ENCODE measurements around the gene RNLS.

RNLS gene

GRCh38 chr10:88418871-88419270 is 164.2 kb downstream of the RNLS start:
- ATAC-seq, result no peak
- TF ChIP-seq ZNF8 (CRISPR knock-in tag; IDR thresholded peaks at IDR 0.05) (no peak), ZFP30 (CRISPR knock-in tag; IDR thresholded peaks at IDR 0.05) (no peak), PATZ1 (CRISPR knock-in tag; IDR thresholded peaks at IDR 0.05; ENCODE audit: borderline replicate concordance) (no peak), CSDC2 (CRISPR knock-in tag; IDR thresholded peaks at IDR 0.05) (no peak), CREB5 (CRISPR knock-in tag; IDR thresholded peaks at IDR 0.05; ENCODE audit: low read depth) (no peak), BACH2 (CRISPR knock-in tag; IDR thresholded peaks at IDR 0.05; ENCODE audit: borderline replicate concordance) (no peak), GLIS3 (CRISPR knock-in tag; IDR thresholded peaks at IDR 0.05) (no peak), CSRNP3 (CRISPR knock-in tag; IDR thresholded peaks at IDR 0.05) (no peak), SNAI2 (CRISPR knock-in tag; IDR thresholded peaks at IDR 0.05) (no peak), ZNF70 (CRISPR knock-in tag; IDR thresholded peaks at IDR 0.05) (no peak), PPARA (CRISPR knock-in tag; IDR thresholded peaks at IDR 0.05; ENCODE audit: borderline replicate concordance) (no peak), TCF4 (CRISPR knock-in tag; IDR thresholded peaks at IDR 0.05; ENCODE audit: borderline replicate concordance) (no peak)

DNA sequence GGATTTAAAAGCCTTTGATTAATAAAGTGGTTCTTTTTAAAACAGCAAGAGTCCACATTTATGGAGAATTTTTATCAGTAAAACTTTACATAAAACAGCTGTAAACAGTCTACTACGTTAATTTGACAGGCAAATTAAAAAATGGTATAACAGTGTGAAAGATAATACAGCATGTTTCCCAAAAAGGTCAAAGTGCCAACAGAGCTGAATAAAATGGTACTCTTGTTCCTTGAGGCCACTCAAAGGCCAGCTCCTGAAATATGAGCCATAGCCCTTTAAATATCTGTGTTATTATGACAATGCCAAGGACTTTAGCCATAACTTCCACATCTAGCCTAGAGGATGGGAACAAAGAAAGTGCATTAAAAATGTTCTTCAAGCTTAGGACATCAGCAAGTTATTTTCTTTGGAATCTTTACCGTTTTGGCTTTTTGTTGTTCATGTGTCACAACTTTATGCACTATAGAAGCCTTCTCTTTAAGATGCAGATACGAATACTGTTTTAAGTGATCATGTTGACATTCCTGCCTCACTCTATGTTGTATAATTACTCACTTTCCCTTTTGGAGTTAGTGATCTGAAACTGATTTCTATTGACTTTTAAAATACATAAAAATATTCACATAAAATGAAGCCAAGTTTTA is 165.6 kb downstream of the RNLS start:
- TF ChIP-seq OSR1 (CRISPR knock-in tag; IDR thresholded peaks at IDR 0.05) (no peak), CSRNP3 (CRISPR knock-in tag; IDR thresholded peaks at IDR 0.05) (no peak), ZNF70 (CRISPR knock-in tag; IDR thresholded peaks at IDR 0.05) (no peak), ZNF8 (CRISPR knock-in tag; IDR thresholded peaks at IDR 0.05) (no peak), TOX (CRISPR knock-in tag; IDR thresholded peaks at IDR 0.05; ENCODE audit: borderline replicate concordance) (no peak), PPARA (CRISPR knock-in tag; IDR thresholded peaks at IDR 0.05; ENCODE audit: borderline replicate concordance) (no peak), ZNF565 (CRISPR knock-in tag; conservative IDR thresholded peaks at IDR 0.05; ENCODE audit: low read depth) (no peak), ZFP3 (CRISPR knock-in tag; IDR thresholded peaks at IDR 0.05) (no peak), BACH2 (CRISPR knock-in tag; IDR thresholded peaks at IDR 0.05; ENCODE audit: borderline replicate concordance) (no peak), CSDC2 (CRISPR knock-in tag; IDR thresholded peaks at IDR 0.05) (no peak), PATZ1 (CRISPR knock-in tag; IDR thresholded peaks at IDR 0.05; ENCODE audit: borderline replicate concordance) (no peak), GLIS3 (CRISPR knock-in tag; IDR thresholded peaks at IDR 0.05) (no peak), ARNTL (CRISPR knock-in tag; IDR thresholded peaks at IDR 0.05; ENCODE audit: borderline replicate concordance, low read depth) (no peak), SNAI2 (CRISPR knock-in tag; IDR thresholded peaks at IDR 0.05) (no peak), POU6F1 (CRISPR knock-in tag; IDR thresholded peaks at IDR 0.05; ENCODE audit: borderline replicate concordance, low read depth) (no peak), RARB (CRISPR knock-in tag; IDR thresholded peaks at IDR 0.05) (no peak), ZC3H10 (CRISPR knock-in tag; IDR thresholded peaks at IDR 0.05) (no peak), CREB5 (CRISPR knock-in tag; IDR thresholded peaks at IDR 0.05; ENCODE audit: low read depth) (no peak), TCF4 (CRISPR knock-in tag; IDR thresholded peaks at IDR 0.05; ENCODE audit: borderline replicate concordance) (no peak)
- TF ChIP-seq, protein P1, sequence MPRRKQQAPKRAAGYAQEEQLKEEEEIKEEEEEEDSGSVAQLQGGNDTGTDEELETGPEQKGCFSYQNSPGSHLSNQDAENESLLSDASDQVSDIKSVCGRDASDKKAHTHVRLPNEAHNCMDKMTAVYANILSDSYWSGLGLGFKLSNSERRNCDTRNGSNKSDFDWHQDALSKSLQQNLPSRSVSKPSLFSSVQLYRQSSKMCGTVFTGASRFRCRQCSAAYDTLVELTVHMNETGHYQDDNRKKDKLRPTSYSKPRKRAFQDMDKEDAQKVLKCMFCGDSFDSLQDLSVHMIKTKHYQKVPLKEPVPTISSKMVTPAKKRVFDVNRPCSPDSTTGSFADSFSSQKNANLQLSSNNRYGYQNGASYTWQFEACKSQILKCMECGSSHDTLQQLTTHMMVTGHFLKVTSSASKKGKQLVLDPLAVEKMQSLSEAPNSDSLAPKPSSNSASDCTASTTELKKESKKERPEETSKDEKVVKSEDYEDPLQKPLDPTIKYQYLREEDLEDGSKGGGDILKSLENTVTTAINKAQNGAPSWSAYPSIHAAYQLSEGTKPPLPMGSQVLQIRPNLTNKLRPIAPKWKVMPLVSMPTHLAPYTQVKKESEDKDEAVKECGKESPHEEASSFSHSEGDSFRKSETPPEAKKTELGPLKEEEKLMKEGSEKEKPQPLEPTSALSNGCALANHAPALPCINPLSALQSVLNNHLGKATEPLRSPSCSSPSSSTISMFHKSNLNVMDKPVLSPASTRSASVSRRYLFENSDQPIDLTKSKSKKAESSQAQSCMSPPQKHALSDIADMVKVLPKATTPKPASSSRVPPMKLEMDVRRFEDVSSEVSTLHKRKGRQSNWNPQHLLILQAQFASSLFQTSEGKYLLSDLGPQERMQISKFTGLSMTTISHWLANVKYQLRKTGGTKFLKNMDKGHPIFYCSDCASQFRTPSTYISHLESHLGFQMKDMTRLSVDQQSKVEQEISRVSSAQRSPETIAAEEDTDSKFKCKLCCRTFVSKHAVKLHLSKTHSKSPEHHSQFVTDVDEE (CRISPR knock-in tag; IDR thresholded peaks at IDR 0.05), result no peak
- ATAC-seq, result no peak

Measured in SK-N-SH treated with all-trans-retinoic acid at 6 μM for 48 hours (cell line).